ENCODE measurements around the gene BRD3OS. TPM values are rescaled to one million over a fixed set of nuclear protein-coding genes. Genes with fewer than 3 reads are reported as not detected.

BRD3OS gene
- total and polyA plus RNA-seq, 10 of the 15 experiments (the other 5 are each of a cell fraction or from before 2014, with no cell fraction given), result 2.1 to 13.7 (median 10.7) TPM

- Histone ChIP-seq H3K9ac (ENCODE audit: control insufficient read depth, insufficient read depth, low read length) (peak within 1 kb of the TSS; percentile 88), H3K4me1 (ENCODE audit: control insufficient read depth, insufficient read depth, low read length) (peaks cover 15% of the 10 kb centered on the region), H3K27ac (ENCODE audit: control insufficient read depth, insufficient read depth) (peak within 1 kb of the TSS; percentile 86), H2AFZ (ENCODE audit: control insufficient read depth, low read depth, low read length) (peak within 1 kb of the TSS; percentile 89), H3K79me2 (ENCODE audit: control insufficient read depth, insufficient read depth, low read length) (peaks cover 56% of the 10 kb centered on the region), H4K20me1 (ENCODE audit: control insufficient read depth, insufficient read depth) (no peaks in the 10 kb centered on the region), H3K9me3 (replicated peaks; ENCODE audit: control insufficient read depth, insufficient read depth, low read length) (no peaks in the 10 kb centered on the region), H3K36me3 (ENCODE audit: control insufficient read depth in 2 of 2, insufficient read depth in 2 of 2, low read length in 1 of 2) (no peaks in the 10 kb centered on the region), H3K4me3 (peak within 1 kb of the TSS; percentile 96), H3K4me2 (ENCODE audit: control insufficient read depth, insufficient read depth) (peak within 1 kb of the TSS; percentile 95), H3K27me3 (replicated peaks in 1 of 2; ENCODE audit: control insufficient read depth in 2 of 2, insufficient read depth in 2 of 2, low read length in 1 of 2) (no peaks in the 10 kb centered on the region)
- DNase-seq (ENCODE audit: low read depth, low spot score), result no peak
- no peak for FAIRE-seq
- intact Hi-C loops (cut with micrococcal nuclease; ENCODE audit: unreplicated experiment), result loop anchor here (2.0 to 5.0 kb wide), 4 partner anchors 37 to 405 kb away; no protein-coding TSS in a partner anchor
- CTCF ChIA-PET, result interaction anchor here (1.3 to 4.6 kb wide), 10 partner anchors 30 to 249 kb away, joined by 3 to 177 read pairs (median 24); no protein-coding TSS in a partner anchor
- under 1% methylated on average over 83 of the region's 124 CpGs for WGBS (ENCODE audit: insufficient coverage, insufficient replicate concordance, low lambda C conversion rate, missing lambda C conversion rate)
- TSS peak; percentile 39 for BruUV-seq (replicated peaks)
- POLR2A ChIA-PET, result interaction anchor here (1.4 kb wide), 1 partner anchor 47 kb away, joined by 12 read pairs; no protein-coding TSS in a partner anchor
- peak; percentile 56 for ATAC-seq
- RAD21 ChIA-PET (ENCODE audit: unreplicated experiment), result interaction anchor here (0.6 to 4.3 kb wide), 15 partner anchors 33 to 257 kb away, joined by 3 to 76 read pairs (median 13); partner anchors contain the start of gene BRD3OS
- SMC1A ChIA-PET (ENCODE audit: uncharacterized antibody, unreplicated experiment), result interaction anchor here (1.6 to 3.6 kb wide), 5 partner anchors 30 to 210 kb away, joined by 7 to 53 read pairs (median 18); no protein-coding TSS in a partner anchor
- in situ Hi-C loops (cut with MboI), result loop anchor here (5.0 kb wide), 1 partner anchor 205 kb away; no protein-coding TSS in a partner anchor
- no peak for TF ChIP-seq MEF2B (IDR thresholded peaks at IDR 0.05; ENCODE audit: partially characterized antibody, poor library complexity, severe bottlenecking)
- no peak for TF ChIP-seq ESRRA (IDR thresholded peaks at IDR 0.05; ENCODE audit: low read length)
- TF ChIP-seq SIX5 (IDR thresholded peaks at IDR 0.05; ENCODE audit: low read depth, low read length, severe bottlenecking), result no peak
- no peak for TF ChIP-seq MYB (IDR thresholded peaks at IDR 0.05; ENCODE audit: borderline replicate concordance, low read depth, low read length)
- TF ChIP-seq SPI1 (IDR thresholded peaks at IDR 0.05; ENCODE audit: borderline replicate concordance, insufficient read depth, low read depth, low read length), result no peak
- peak; percentile 86; the same call in 1 of the 2 replicates for TF ChIP-seq TAF1 (IDR thresholded peaks at IDR 0.05; ENCODE audit: borderline replicate concordance, low read depth, low read length)
- no peak for TF ChIP-seq SP1 (IDR thresholded peaks at IDR 0.05; ENCODE audit: low read depth, low read length)
- TF ChIP-seq SIN3A (IDR thresholded peaks at IDR 0.05; ENCODE audit: low read depth, low read length), result 0 out of 2 replicates have a peak, but pooled peaks have one; percentile 58
- no peak for TF ChIP-seq MLLT1 (IDR thresholded peaks at IDR 0.05)
- no peak for TF ChIP-seq ZNF24 (IDR thresholded peaks at IDR 0.05)
- TF ChIP-seq CREB1 (IDR thresholded peaks at IDR 0.05; ENCODE audit: low read depth), result no peak
- no peak for TF ChIP-seq ZBTB40 (IDR thresholded peaks at IDR 0.05; ENCODE audit: borderline replicate concordance)
Measured at GRCh38 chr9:133991964-133992779, 33.1 kb upstream of the BRD3OS start, which contains the start of gene VAV2. Gene VAV2 (minus strand): TSS chr9:133992324. CDS start chr9:133992278, 46 bp downstream.

Measured in GM12878 (cell line).